SKM-1 treated with dmso at 0.1 percent for 144 hours (cell line): ENCODE measurements around the gene ANKRD39.

ENCODE experiments used
- DNase-seq: peaks from one replicate; lab custom pipeline; 2025; ENCODE audit not compliant: unreplicated experiment; lab: John Stamatoyannopoulos, UW

Gene ANKRD39

DNA sequence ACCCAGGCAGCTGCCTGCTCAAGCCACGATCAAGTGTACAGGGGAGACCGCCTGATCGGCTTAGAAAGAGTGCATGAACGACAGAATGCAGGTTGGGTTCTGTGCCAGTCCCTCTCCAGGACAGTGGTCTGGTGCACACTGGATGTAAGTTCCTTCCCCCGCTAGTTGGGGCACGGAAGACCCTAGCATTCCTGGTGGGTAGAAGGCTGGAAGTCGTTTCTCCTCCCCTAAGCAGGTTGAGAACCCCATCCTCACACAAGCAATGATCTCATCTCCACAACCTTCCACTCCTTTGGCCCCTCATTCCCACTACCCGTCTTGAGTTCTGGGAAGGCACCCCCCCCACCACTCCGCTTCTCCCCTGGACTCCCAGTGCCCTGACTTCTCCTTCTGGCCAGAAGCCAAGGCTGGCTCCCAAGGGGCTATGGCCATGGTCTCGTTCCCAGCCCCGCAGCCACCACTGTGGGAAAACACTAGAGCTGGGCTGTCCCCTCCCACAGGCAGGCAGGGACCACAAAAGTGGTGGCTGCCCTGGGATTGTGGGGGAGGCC, 1.4 kb upstream of the ANKRD39 start:
- no peak for DNase-seq

DNA sequence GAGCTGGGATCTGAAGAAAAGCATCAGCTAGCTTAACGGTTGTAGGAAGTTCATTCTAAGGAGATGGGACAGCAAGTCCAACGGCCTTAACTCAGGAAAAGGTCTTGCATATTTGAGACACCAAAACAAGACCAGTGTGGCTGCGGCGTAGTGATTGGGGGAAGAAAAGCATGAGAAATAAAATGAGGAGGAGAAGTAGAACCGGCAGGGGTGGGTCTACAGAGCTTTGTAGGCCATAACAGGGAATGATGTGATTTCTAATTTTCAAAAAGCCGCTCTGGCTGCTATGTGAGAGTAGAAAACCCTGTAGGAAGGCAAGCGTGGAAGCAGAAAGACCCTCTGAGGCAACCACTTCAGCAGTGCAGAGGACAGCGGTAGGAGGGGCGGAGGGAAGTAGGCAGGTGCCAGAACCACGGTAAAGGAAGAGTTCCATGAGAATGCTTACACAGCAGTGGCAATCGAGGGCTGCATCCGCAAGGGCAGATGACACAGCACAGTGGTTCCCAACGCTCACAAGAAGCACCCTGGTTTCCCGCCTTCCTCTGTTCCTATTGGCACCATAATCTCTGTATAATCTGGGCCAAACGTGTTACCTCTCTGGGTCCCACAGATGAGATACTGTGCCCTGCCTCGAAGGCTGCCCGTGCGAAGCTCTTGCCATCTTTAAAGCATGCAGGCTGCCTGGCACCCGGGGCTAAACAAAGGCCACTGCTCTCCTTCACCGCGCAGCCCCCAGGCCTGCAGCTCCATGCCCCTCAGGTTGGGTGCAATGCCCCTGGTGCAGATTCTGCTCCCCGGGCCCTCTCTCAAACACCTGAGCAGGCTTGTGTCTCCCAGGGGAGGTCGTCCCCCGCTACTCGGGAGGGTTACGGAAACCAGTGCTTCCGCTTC, 795 bp downstream of the ANKRD39 start:
- DNase-seq = no peak

DNA sequence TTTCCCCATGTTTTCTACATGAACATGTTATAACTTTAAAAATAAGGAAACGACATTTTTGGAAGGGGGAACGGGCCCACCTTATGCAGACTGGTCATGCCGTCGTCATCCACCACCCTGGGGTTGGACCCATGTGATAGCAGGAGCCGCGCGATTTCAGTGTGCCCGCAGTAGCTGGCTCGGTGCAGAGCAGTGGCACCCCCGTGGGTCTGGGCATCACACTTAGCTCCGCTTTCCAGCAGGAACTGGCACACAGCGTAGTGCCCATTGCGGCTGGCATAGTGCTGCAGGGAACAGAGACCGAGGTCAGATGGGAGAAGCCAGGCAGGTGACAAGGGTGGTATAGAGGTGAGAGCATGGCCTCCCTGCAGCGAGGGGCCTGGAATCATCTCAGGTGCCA, 4.5 kb downstream of the ANKRD39 start:
- DNase-seq = no peak

DNA sequence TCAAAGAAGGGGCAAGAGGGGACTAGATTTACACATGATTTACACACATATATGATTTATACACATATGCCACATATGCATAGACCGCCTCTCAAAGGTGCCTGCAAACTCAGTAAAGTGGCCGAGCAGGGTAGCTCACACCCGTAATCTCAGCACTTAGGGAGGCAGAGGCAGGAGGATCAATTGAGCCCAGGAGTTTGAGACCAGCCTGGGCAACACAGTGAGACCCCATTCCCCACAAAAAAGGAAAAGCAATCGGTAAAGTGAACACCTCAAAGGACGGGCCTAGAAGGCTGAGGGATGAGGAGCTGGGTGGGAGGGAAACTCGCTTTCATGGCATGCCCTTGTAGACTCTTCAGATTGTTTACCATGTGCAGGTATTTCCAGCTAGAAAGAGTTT, 5.1 kb downstream of the ANKRD39 start:
- DNase-seq = no peak

DNA sequence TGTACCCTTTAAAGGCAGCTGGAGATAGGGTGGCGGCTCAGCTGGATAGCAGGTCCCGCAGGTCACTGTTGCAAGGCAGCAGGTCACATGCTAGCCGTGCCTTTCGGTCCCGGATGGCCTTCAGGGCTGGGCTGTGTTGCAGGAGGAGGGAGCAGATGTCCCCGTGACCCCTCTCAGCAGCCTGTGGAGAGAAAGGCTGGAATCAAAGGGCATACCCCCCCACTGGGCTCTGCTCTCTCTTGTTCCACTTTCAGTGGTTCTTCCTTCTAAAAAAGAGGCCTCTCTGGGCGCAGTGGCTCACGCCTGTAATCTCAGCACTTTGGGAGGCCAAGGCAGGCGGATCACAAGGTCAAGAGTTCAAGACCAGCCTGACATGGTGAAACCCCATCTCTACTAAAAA, 9.6 kb downstream of the ANKRD39 start:
- DNase-seq = no peak

DNA sequence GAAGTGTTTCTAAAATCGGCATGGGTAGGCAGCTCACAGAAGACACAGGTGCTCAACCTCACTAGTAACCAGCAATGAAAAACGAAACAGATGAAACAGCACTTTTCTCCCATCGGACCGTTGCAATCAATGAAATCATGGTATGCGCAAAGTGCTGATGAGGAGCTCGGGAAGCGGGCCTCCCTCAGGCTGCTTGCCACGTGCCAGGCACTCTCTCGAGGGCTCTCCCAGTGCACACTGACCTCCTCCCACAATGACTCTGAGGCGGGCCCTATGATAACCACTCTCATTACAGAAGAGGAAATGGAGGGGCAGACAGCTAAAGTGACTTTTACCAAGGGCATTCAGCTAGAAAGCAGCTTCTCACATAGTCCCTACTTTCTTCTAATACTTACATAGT, 10.2 kb downstream of the ANKRD39 start:
- no peak for DNase-seq

DNA sequence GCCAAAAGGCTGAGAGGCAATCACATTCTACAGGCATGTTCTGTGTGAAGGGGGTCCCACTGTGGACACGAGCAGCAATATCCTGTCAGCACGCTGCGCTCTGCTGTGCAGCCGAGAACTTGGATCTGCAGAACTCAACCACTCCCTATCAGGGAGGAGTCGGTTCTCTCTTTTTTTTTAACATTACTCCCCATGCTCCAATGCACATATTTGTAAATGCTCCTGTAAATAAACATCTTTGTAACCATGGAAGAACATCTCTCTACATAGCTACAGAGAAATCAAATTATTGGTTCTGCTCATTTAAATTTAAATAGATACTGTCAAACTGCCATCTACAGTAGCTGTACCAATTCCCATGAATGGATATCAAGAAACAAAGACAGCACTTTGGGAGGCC, 11.0 kb downstream of the ANKRD39 start:
- no peak for DNase-seq

DNA sequence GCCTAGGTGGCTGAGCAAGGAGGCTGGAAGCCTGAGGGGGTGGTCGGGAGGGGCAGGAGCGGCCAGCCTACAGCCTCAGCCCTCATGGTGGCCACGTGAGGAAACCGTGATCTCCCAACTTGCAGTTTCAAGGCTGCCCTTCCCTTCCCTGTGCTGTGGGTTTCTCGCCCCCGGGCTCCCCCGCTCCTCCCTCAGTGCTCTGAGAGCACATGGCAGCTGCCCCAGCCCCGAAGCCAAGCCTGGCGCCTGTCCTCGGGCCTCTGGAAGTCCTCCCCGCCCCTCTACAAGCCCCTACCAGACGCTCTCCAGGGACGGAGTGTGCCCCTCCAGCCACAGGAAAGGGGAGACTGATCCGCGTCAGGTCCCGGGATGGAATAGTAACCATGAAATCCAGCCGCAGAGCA, 13.4 kb downstream of the ANKRD39 start:
- no peak for DNase-seq

DNA sequence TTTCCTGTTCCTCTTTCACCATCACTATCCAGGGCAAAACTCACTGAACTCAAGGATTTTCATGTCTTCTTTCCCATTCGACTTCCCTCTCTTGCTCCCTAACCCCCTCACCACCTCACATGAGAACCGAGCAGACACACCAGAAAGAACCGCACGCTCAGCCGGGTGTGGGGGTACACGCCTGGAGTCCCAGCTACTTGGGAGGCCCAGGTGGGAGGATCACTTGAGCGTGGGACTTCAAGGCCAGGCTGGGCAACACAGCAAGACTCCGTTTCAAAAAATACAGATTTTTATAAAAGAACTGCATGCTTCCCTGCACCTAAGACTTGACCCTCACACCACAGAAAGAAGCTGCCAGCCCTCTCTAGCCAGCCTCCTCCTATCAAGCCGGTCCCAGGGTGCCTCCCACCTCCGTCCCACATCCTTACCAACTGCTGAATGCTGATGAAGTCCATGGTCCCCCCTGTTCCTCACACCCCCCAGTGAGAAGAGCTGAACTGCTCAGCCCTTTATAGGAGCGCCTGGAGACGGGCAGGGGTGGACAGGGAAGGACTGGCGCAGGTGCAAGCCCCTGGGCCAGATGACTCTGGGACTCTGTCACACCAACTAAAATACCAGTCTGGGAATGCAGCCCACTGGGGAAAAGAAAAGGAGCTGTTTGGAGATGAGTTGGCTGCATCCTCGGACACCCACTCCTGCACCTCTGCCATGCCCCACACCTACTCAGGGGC, 14.1 kb downstream of the ANKRD39 start, which contains the start of gene ANKRD23:
TSS of gene ANKRD23 (minus strand) at position 484 of the 731 bp plus-strand sequence. CDS start at position 455, 29 bp downstream.
- DNase-seq = no peak

DNA sequence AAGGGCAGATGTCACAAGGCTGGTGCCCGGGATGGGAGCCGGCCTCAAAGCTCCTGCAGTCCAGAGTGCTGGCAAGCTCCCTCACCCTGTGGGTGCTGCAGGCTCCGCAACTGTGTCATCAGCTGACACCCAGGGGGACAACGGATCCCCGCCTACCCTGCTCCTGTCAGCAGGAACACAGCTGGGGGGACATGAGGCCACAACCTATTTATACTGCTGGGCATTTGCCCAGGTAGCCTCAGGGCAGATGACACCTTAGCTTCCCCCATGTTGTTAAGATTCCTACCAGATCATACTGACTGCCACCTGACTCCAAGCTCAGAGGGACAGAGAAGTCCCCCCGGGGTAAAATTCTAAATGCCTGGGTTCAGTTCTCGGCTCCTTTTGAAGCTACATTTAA, 15.2 kb downstream of the ANKRD39 start:
- DNase-seq = no peak

DNA sequence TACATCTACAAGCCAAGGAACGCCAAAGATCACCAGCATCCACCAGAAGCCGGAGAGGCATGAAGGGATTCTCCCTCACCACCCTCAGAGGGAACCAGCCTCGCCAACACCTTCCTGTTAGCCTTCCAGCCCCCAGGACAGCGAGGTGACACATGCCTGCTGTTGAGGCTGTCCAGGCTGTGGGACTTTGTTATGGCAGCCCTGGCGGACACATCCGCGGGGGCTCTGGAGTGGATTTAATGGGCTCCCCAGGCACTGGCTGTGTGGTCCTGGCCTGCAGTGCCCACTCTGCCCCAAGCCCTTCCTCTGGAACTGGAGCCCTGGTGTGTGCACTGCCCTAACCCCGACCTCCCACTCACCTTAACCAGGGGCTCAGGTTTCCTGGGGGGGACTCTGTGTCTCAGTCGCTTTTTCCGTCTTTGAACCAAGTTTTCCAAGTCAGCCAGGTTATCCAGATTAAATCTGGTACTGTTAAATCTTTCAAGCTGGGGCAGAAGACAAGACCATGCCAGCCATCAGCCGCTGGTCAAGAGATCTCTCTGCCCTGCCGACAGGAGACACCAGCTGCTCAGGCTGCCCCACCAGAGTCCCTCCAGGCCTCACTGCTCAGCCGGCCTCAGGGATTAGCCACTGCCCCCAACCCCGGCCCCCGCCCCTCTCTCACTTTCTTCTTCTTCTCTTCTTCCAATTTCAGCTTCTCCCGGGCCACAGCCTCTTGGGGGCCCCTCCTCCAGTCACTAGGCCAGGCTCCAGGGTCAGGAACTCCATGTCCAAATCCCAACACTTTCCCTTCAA, 15.9 kb downstream of the ANKRD39 start:
- no peak for DNase-seq

DNA sequence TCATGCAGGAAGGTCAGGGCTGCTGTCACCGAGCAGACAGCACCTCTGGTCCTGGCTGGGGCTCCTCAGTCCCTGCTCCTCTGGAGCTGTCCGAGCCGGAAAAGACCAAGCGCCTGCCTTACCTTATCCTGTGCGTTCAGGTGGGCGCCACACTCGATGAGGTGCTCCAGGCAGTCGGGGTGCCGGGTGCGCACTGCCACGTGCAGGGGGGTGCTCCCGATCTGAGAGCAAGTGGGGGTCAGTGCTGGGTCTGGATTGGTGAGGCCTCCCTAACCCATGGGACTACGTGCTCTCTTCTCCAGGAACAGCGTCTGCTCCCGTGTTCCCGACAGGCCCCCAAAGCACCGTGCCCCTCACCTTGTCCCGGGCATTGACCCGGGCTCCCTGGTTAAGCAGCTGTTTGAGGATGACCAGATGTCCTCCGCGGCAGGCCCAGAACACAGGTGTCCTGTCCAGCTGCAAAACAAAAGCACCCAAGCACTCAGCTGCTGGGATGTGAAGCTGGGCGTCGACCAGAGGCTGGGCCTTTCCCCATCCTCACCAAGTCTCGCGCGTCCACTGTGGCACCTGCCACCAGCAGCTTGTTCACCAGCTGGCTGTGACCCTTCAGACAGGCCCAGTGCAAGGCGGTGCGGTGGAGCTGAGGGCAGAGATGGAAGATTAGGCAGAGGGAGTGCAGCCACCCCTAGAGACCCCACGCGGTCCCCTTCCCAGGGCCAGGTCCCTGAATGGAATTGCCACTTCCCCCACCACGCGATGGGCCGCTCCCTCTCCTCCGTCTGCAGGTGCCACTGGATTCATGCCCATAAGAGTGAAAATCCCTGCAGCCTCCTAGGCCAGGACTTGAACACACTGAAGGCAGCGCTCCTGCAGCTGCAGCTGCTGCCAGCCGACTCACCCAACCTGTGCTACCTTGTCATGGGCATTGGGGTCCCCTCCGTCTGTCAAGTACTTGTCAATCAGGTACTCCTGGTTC, 17.7 kb downstream of the ANKRD39 start:
- no peak for DNase-seq

DNA sequence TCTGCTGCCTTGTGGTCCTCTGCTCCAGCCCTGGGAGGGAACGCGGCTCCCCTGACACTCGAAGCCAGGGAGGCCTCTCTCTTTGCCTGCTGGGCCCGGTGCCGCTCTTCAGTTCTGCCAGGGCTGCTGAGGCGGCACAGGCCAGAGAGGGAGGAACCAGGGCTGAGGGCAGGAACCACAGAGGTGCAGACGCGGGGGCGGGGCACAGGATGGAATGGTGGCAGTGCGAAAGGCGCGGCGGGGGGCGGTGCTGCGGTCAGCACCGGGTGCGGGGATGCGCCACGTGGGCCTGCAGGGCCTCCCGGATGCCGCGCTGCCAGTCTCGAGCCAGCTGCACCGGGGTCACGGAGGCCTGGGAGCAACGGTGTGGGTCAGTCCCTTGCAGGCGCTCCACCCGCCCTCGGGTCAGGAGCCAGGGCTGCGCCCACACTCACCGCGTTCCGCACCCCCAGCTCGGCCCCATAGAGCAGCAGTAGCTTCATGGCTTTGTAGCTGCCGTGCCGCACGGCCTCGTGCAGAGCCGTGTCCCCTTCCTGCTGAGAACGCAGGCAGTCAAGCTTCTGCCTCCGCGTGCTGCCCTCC, 18.4 kb downstream of the ANKRD39 start:
- no peak for DNase-seq

DNA sequence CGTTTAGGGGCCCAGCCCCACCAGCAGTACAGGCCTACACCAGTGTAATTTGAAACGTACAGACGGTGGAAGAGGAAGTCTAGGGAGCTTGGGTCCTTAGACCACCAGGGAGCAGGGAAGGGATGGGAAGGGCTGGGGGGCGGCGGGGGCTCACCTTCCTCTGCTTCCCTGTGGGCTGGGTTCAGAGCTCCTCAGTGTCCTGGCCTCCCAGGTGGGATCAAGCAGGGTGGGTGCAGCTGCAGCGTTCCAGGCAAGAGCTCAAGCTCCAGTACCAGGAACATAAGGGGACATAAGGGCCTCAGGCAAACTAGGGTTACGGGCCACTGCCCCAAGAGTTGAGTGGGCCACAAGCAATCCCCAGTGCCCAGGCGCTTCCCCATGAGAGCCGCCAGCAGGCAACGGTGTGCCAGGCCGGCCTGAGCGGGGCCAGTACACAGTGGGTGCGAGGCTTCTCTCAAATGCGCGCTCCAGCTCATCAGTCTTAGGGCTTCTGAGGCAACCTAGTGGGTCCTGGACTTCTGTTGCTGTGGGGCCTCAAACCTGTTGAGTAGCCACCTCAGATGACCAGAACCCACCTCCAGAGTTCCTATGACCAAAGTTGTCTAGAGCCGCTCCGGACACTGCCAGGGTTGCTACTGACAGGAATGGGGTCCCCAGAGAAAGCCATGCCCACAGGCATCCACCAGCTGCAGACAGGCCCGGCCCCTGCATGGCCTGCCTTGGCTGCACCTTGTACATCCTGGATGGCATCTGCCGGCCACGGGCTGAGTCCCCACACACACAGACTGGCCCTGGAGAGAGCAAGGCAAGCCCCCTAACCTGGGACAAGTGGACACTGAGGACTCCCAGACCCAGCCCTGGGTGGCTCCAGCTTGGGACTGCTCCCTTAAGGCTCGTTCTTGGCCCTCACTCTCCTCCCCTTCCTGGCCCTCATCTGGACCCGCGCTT, 19.2 kb downstream of the ANKRD39 start:
- DNase-seq = no peak

DNA sequence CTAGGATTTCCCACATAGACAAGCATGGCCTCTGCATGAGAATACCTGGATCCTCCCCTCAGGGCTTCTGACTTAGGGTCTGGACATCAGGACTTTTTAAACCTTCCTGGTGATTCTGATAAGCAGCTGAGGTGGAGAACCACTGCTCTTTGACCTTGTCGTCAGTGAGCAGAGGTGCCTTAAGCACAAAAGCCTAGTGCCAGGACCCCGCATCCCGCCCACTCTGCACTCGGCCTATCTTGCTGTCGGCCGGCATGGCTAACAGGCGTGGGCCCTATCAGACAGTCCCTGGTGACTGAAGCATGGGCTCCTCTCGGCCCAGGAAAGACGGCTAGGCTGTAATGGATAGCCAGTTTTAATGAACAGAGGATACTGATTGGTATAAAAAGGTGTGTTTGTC, 20.2 kb downstream of the ANKRD39 start:
- no peak for DNase-seq

DNA sequence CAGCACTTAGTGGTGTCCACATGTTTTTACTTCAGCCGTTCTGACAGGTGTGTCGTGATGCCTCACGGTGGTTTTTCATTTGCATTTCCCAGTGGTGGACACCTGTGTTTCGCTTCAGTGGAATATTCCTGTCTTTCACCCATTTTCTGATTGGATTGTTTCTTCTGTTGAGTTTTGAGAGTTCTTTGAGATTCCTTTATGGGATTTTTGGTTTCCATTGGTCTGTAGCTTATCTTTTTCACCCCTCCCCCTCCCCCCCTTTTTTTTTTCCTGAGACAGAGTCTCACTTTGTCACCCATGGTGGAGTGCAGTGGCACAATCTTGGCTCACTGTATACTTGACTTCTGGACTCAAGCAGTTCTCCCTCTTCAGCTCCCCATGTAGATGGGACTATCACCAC, 22.0 kb downstream of the ANKRD39 start:
- DNase-seq = no peak

DNA sequence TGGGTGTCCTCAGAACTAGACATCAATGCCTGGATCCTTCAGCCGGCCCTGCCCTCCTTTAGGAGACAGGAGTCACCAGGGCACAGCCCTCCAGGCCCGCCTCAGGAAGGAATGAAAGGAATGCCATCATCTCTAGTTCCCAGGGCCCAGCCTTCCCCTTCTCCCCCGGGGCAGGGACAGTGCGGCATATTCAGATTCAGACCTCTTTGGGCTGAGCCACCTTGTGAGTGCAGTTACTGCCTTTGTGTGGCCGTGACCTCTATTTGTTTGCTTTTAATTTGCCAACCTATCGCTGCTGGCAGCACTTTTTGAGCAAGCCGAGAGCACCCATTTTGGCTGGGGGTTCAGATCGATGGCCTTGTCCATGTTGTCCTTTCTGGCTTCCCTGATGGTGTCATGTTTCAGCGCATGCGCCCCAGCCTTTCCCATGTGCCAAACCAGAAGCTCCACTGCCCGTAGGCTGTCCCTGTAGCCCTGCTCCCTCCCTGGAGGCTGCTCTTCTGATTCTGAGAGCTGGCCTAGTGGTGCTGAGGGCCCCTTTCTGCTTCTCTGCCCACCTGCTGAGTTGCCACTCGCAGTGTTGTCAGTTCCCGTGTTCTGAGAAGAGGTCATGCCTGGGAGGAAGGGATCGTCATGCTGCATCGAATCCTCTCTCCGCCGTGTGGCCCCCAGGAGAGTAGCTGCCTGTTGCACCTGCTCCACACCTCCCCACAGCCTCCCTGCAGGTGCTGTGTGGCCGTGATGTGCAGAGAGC, 24.9 kb downstream of the ANKRD39 start:
- no peak for DNase-seq

DNA sequence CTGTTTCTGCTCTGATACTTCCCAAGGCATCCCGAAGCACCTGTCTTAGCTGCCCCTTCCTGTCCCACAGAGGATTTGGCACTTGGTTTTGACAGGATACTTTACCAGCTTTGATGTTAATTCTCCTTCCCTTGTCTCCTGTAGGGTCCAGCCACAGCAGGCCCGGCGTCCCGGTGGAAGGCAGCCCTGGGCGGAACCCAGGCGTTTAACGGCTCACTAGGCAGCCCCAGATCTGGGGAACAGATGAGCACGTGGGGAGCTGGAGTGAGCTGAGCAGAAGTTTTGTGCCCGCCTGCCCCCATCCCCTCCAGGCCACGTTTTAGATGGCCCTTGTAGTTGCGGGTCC, 25.4 kb downstream of the ANKRD39 start:
- no peak for DNase-seq
